ENCODE data around the gene SP9.

The SP9 gene

DNA sequence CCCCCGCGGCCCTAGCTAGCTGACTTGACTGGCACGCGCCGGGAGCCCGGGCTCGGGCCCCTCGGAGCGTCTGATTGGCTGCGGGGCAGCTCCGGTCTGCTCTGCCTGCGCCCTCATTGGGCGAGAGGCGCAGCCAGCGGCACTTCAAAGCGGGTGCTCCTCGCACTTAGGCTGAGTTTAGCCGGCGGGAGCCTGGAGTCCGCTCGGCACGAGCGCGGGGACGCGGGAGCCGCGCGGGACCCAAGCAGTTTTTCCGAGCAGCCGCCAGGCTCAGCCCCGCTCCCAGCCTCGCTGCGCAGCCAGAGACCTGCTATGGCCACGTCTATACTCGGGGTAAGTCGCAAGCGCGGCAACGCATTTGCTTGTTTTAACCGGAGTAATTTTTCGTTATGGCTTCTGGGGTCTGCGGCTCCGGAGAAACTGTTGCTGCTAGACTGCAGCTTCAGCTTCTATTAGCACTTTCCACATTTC, at the start of gene SP9:
Gene SP9 (plus strand): TSS at position 174 of the 471 bp plus-strand sequence. CDS start 139 bp downstream, at position 313.
- Histone ChIP-seq H3K36me3 (ENCODE audit: control insufficient read depth, low read depth, low read length) (no peaks in the 10 kb centered on the region), H3K4me3 (ENCODE audit: low read length) (peak within 1 kb of the TSS; percentile 48), H3K9me3 (ENCODE audit: control insufficient read depth, low read depth, low read length) (no peaks in the 10 kb centered on the region), H3K9ac (ENCODE audit: low read length) (no peak within 1 kb of the TSS), H3K4me1 (ENCODE audit: control insufficient read depth, low read depth, low read length) (peaks cover 57% of the 10 kb centered on the region), H3K27ac (ENCODE audit: low read length) (no peak within 1 kb of the TSS), H3K27me3 (ENCODE audit: control insufficient read depth, insufficient read depth, low read length) (peaks cover 99% of the 10 kb centered on the region)

DNA sequence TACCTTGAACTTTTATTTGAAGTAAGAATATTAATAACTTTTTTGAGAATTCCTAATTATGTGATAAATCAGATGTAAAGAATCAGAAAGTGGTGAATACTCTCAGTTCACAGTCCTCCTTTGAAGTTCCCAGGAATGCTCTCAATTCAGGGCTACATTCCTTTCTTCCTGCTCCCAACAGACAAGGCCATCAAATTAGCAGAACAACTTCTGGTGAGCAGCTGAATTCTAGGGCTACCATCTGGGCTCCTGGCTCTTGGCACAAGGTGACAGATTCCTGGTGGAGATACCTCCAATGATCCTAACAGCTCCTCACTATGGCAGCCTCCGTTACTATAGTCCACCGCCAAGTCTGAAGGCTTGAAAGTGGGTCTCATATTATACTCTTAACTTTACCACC, 48.6 kb upstream of the SP9 start:
- H3K4me3 ChIP-seq (ENCODE audit: low read length): no peak overlapping the region
- no peaks in the 10 kb centered on the region for H3K27me3 ChIP-seq (ENCODE audit: control insufficient read depth, insufficient read depth, low read length)
- H3K36me3 ChIP-seq (ENCODE audit: control insufficient read depth, low read depth, low read length): no peaks in the 10 kb centered on the region
- H3K4me1 ChIP-seq (ENCODE audit: control insufficient read depth, low read depth, low read length): no peaks in the 10 kb centered on the region
- no peaks in the 10 kb centered on the region for H3K9me3 ChIP-seq (ENCODE audit: control insufficient read depth, low read depth, low read length)
- H3K9ac ChIP-seq (ENCODE audit: low read length): no peak overlapping the region
- no peak overlapping the region for H3K27ac ChIP-seq (ENCODE audit: low read length)

- Histone ChIP-seq H3K27ac (ENCODE audit: low read length) (no peak overlapping the region), H3K4me1 (ENCODE audit: control insufficient read depth, low read depth, low read length) (peaks cover under 1% of the 10 kb centered on the region), H3K9me3 (ENCODE audit: control insufficient read depth, low read depth, low read length) (peaks cover 3% of the 10 kb centered on the region), H3K27me3 (ENCODE audit: control insufficient read depth, insufficient read depth, low read length) (no peaks in the 10 kb centered on the region), H3K4me3 (ENCODE audit: low read length) (no peak overlapping the region), H3K9ac (ENCODE audit: low read length) (no peak overlapping the region), H3K36me3 (ENCODE audit: control insufficient read depth, low read depth, low read length) (no peaks in the 10 kb centered on the region)
Observed at GRCh38 chr2:174292908-174293307, 41.8 kb upstream of the SP9 start.

DNA sequence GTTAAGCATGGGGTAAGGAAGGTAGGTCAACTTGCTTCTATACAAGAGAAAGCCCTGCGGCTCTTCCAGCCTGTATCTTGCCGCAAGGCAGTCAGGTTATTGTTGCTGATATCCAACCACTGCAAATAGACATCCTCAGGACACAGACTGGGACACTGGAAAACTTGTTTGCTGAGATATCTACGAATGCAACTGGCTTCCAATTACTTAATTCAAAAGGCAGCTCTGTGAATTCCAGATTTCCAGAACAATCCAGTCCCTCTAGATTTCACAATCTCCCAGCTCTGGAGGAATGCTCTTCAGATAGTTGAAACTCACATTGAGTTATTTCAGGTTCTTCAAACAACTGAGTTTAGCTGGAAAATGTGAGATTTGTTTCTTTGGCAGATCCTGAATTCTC, 34.6 kb upstream of the SP9 start:
- Histone ChIP-seq H3K9ac (ENCODE audit: low read length) (no peak overlapping the region), H3K4me3 (ENCODE audit: low read length) (no peak overlapping the region), H3K27ac (ENCODE audit: low read length) (no peak overlapping the region), H3K4me1 (ENCODE audit: control insufficient read depth, low read depth, low read length) (peaks cover 14% of the 10 kb centered on the region), H3K9me3 (ENCODE audit: control insufficient read depth, low read depth, low read length) (no peaks in the 10 kb centered on the region), H3K36me3 (ENCODE audit: control insufficient read depth, low read depth, low read length) (no peaks in the 10 kb centered on the region), H3K27me3 (ENCODE audit: control insufficient read depth, insufficient read depth, low read length) (no peaks in the 10 kb centered on the region)

GRCh38 chr2:174312581-174313234, 22.0 kb upstream of the SP9 start:
- no peak overlapping the region for H3K27ac ChIP-seq (ENCODE audit: low read length)
- no peak overlapping the region for H3K4me3 ChIP-seq (ENCODE audit: low read length)
- H3K27me3 ChIP-seq (ENCODE audit: control insufficient read depth, insufficient read depth, low read length): no peaks in the 10 kb centered on the region
- no peak overlapping the region for H3K9ac ChIP-seq (ENCODE audit: low read length)
- no peaks in the 10 kb centered on the region for H3K36me3 ChIP-seq (ENCODE audit: control insufficient read depth, low read depth, low read length)
- H3K9me3 ChIP-seq (ENCODE audit: control insufficient read depth, low read depth, low read length): no peaks in the 10 kb centered on the region
- peaks cover 7% of the 10 kb centered on the region for H3K4me1 ChIP-seq (ENCODE audit: control insufficient read depth, low read depth, low read length)

GRCh38 chr2:174322149-174322548, 12.6 kb upstream of the SP9 start:
- H3K9me3 ChIP-seq (ENCODE audit: control insufficient read depth, low read depth, low read length): no peaks in the 10 kb centered on the region

GRCh38 chr2:174322746-174323145, 12.0 kb upstream of the SP9 start:
- Histone ChIP-seq H3K9me3 (ENCODE audit: control insufficient read depth, low read depth, low read length) (no peaks in the 10 kb centered on the region), H3K9ac (ENCODE audit: low read length) (no peak overlapping the region), H3K27ac (ENCODE audit: low read length) (no peak overlapping the region), H3K36me3 (ENCODE audit: control insufficient read depth, low read depth, low read length) (no peaks in the 10 kb centered on the region), H3K4me3 (ENCODE audit: low read length) (no peak overlapping the region), H3K4me1 (ENCODE audit: control insufficient read depth, low read depth, low read length) (peaks cover 10% of the 10 kb centered on the region), H3K27me3 (ENCODE audit: control insufficient read depth, insufficient read depth, low read length) (peaks cover 40% of the 10 kb centered on the region)

More at GRCh38 chr2:174322149-174322548, 12.6 kb upstream of the SP9 start:
- Histone ChIP-seq H3K9ac (ENCODE audit: low read length) (no peak overlapping the region), H3K4me1 (ENCODE audit: control insufficient read depth, low read depth, low read length) (peaks cover 7% of the 10 kb centered on the region), H3K27me3 (ENCODE audit: control insufficient read depth, insufficient read depth, low read length) (peaks cover 34% of the 10 kb centered on the region), H3K4me3 (ENCODE audit: low read length) (no peak overlapping the region), H3K27ac (ENCODE audit: low read length) (no peak overlapping the region), H3K36me3 (ENCODE audit: control insufficient read depth, low read depth, low read length) (no peaks in the 10 kb centered on the region)

- Histone ChIP-seq H3K27me3 (ENCODE audit: control insufficient read depth, insufficient read depth, low read length) (peaks cover 58% of the 10 kb centered on the region), H3K36me3 (ENCODE audit: control insufficient read depth, low read depth, low read length) (no peaks in the 10 kb centered on the region), H3K4me1 (ENCODE audit: control insufficient read depth, low read depth, low read length) (peaks cover 15% of the 10 kb centered on the region), H3K4me3 (ENCODE audit: low read length) (no peak overlapping the region), H3K9me3 (ENCODE audit: control insufficient read depth, low read depth, low read length) (no peaks in the 10 kb centered on the region), H3K27ac (ENCODE audit: low read length) (no peak overlapping the region), H3K9ac (ENCODE audit: low read length) (no peak overlapping the region)
Observed at GRCh38 chr2:174324530-174324929, 10.2 kb upstream of the SP9 start.

- no peaks in the 10 kb centered on the region for H3K36me3 ChIP-seq (ENCODE audit: control insufficient read depth, low read depth, low read length)
- H3K27ac ChIP-seq (ENCODE audit: low read length): no peak overlapping the region
- H3K9me3 ChIP-seq (ENCODE audit: control insufficient read depth, low read depth, low read length): no peaks in the 10 kb centered on the region
- H3K4me3 ChIP-seq (ENCODE audit: low read length): peak overlapping the region; percentile 55
- peaks cover 15% of the 10 kb centered on the region for H3K4me1 ChIP-seq (ENCODE audit: control insufficient read depth, low read depth, low read length)
- no peak overlapping the region for H3K9ac ChIP-seq (ENCODE audit: low read length)
- peaks cover 68% of the 10 kb centered on the region for H3K27me3 ChIP-seq (ENCODE audit: control insufficient read depth, insufficient read depth, low read length)
Observed at GRCh38 chr2:174325373-174326160, 9.2 kb upstream of the SP9 start.

GRCh38 chr2:174326161-174327020, 8.4 kb upstream of the SP9 start:
- Histone ChIP-seq H3K4me3 (ENCODE audit: low read length) (peak overlapping the region; percentile 55), H3K9me3 (ENCODE audit: control insufficient read depth, low read depth, low read length) (no peaks in the 10 kb centered on the region), H3K27ac (ENCODE audit: low read length) (no peak overlapping the region), H3K36me3 (ENCODE audit: control insufficient read depth, low read depth, low read length) (no peaks in the 10 kb centered on the region), H3K9ac (ENCODE audit: low read length) (no peak overlapping the region), H3K4me1 (ENCODE audit: control insufficient read depth, low read depth, low read length) (peaks cover 16% of the 10 kb centered on the region), H3K27me3 (ENCODE audit: control insufficient read depth, insufficient read depth, low read length) (peaks cover 76% of the 10 kb centered on the region)
